ENCODE results near the gene PELI2.

PELI2 gene

DNA sequence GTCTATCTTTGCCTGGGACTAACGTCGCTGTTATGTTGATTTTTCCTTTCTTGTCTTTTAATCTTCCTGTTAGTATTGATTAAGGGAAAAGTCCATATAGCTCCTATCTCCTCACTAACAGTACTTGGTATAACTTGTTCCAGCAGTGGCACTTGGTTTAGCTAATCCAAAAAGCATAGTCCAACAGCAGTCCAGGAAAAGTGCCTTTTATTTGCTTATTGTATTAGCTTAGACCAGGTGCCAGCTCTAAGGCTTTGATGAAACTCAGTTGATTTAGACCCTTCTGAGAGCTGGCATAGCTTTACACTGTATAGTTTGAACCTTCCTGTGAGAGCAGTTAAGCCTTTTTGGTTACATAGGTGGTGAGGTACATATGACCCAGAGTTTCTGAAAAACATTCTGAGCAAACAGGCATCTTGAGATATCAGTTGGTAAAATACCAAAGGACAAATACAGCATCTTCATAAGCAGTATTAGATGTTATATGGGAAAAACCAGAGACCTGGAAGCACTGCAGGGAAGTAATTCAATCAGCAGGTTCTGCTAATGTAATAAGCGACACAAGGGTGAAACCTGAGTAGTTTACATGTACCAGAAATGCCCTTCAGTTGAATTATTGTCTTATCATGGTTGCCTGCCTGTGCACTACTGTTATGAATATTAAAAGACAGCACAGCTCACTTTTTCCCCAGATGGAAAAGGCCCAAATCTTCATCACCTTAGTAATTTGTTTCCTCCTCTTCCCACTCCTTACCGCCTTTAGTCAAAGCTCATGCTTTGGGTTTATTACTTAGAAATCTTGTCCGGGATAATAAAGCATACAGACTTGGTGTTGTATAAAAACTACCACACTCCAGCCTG, 13.0 kb downstream of the PELI2 start (continued):
- TF ChIP-seq, protein P1, sequence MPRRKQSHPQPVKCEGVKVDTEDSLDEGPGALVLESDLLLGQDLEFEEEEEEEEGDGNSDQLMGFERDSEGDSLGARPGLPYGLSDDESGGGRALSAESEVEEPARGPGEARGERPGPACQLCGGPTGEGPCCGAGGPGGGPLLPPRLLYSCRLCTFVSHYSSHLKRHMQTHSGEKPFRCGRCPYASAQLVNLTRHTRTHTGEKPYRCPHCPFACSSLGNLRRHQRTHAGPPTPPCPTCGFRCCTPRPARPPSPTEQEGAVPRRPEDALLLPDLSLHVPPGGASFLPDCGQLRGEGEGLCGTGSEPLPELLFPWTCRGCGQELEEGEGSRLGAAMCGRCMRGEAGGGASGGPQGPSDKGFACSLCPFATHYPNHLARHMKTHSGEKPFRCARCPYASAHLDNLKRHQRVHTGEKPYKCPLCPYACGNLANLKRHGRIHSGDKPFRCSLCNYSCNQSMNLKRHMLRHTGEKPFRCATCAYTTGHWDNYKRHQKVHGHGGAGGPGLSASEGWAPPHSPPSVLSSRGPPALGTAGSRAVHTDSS (tag by site-specific recombination; IDR thresholded peaks at IDR 0.05): peak; percentile 70
- TF ChIP-seq ZNF302 (tag by site-specific recombination; IDR thresholded peaks at IDR 0.05; ENCODE audit: low read depth) (no peak), MEIS1 (CRISPR knock-in tag; IDR thresholded peaks at IDR 0.05; ENCODE audit: borderline replicate concordance) (no peak), YY1 (tag by site-specific recombination; IDR thresholded peaks at IDR 0.05) (no peak), PATZ1 (tag by site-specific recombination; IDR thresholded peaks at IDR 0.05) (no peak), IKZF3 (tag by site-specific recombination; IDR thresholded peaks at IDR 0.05) (peak; percentile 59; the same call in 1 of the 2 replicates), ZNF138 (tag by site-specific recombination; IDR thresholded peaks at IDR 0.05; ENCODE audit: borderline replicate concordance) (no peak), ZNF624 (tag by site-specific recombination; IDR thresholded peaks at IDR 0.05) (no peak), ZBTB7A (tag by site-specific recombination; IDR thresholded peaks at IDR 0.05; ENCODE audit: low read depth) (no peak), ZNF133 (tag by site-specific recombination; IDR thresholded peaks at IDR 0.05) (no peak), GFI1B (tag by site-specific recombination; IDR thresholded peaks at IDR 0.05) (no peak), OVOL3 (tag by site-specific recombination; IDR thresholded peaks at IDR 0.05) (no peak), GLIS1 (tag by site-specific recombination; IDR thresholded peaks at IDR 0.05) (peak; percentile 81), ZNF76 (tag by site-specific recombination; IDR thresholded peaks at IDR 0.05; ENCODE audit: borderline replicate concordance, low read depth) (no peak), ZNF426 (tag by site-specific recombination; IDR thresholded peaks at IDR 0.05) (no peak), ZNF658 (tag by site-specific recombination; IDR thresholded peaks at IDR 0.05) (no peak), ZNF404 (tag by site-specific recombination; IDR thresholded peaks at IDR 0.05) (no peak), ZNF585B (tag by site-specific recombination; IDR thresholded peaks at IDR 0.05) (no peak), ZNF670 (tag by site-specific recombination; IDR thresholded peaks at IDR 0.05; ENCODE audit: low read depth) (no peak), SALL2 (tag by site-specific recombination; IDR thresholded peaks at IDR 0.05; ENCODE audit: borderline replicate concordance) (no peak), ZNF558 (tag by site-specific recombination; IDR thresholded peaks at IDR 0.05) (no peak), ATF2 (tag by site-specific recombination; IDR thresholded peaks at IDR 0.05; ENCODE audit: low read depth) (no peak), ZNF626 (tag by site-specific recombination; IDR thresholded peaks at IDR 0.05) (no peak), ZNF660 (tag by site-specific recombination; IDR thresholded peaks at IDR 0.05) (no peak), ZNF501 (tag by site-specific recombination; IDR thresholded peaks at IDR 0.05) (no peak), ZNF623 (tag by site-specific recombination; IDR thresholded peaks at IDR 0.05) (no peak), GLI2 (tag by site-specific recombination; IDR thresholded peaks at IDR 0.05; ENCODE audit: borderline replicate concordance, low read depth) (no peak), ZNF157 (tag by site-specific recombination; IDR thresholded peaks at IDR 0.05) (no peak), ZNF549 (tag by site-specific recombination; IDR thresholded peaks at IDR 0.05) (no peak)
- TF ChIP-seq, protein P2, sequence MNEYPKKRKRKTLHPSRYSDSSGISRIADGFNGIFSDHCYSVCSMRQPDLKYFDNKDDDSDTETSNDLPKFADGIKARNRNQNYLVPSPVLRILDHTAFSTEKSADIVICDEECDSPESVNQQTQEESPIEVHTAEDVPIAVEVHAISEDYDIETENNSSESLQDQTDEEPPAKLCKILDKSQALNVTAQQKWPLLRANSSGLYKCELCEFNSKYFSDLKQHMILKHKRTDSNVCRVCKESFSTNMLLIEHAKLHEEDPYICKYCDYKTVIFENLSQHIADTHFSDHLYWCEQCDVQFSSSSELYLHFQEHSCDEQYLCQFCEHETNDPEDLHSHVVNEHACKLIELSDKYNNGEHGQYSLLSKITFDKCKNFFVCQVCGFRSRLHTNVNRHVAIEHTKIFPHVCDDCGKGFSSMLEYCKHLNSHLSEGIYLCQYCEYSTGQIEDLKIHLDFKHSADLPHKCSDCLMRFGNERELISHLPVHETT (tag by site-specific recombination; IDR thresholded peaks at IDR 0.05): no peak
- TF ChIP-seq, protein P3, sequence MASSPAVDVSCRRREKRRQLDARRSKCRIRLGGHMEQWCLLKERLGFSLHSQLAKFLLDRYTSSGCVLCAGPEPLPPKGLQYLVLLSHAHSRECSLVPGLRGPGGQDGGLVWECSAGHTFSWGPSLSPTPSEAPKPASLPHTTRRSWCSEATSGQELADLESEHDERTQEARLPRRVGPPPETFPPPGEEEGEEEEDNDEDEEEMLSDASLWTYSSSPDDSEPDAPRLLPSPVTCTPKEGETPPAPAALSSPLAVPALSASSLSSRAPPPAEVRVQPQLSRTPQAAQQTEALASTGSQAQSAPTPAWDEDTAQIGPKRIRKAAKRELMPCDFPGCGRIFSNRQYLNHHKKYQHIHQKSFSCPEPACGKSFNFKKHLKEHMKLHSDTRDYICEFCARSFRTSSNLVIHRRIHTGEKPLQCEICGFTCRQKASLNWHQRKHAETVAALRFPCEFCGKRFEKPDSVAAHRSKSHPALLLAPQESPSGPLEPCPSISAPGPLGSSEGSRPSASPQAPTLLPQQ (tag by site-specific recombination; IDR thresholded peaks at IDR 0.05): no peak
- TF ChIP-seq, protein P4, sequence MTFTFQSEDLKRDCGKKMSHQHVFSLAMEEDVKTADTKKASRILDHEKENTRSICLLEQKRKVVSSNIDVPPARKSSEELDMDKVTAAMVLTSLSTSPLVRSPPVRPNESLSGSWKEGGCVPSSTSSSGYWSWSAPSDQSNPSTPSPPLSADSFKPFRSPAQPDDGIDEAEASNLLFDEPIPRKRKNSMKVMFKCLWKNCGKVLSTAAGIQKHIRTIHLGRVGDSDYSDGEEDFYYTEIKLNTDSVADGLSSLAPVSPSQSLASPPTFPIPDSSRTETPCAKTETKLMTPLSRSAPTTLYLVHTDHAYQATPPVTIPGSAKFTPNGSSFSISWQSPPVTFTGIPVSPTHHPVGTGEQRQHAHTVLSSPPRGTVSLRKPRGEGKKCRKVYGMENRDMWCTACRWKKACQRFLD (tag by site-specific recombination; IDR thresholded peaks at IDR 0.05): no peak
